ENCODE data around the gene WFDC10B.
"Not testable (repeated sequence)": the region's sequence is repeated elsewhere in the genome, so short reads cannot be mapped to it uniquely, and the experiment has no call there.

Gene WFDC10B

DNA sequence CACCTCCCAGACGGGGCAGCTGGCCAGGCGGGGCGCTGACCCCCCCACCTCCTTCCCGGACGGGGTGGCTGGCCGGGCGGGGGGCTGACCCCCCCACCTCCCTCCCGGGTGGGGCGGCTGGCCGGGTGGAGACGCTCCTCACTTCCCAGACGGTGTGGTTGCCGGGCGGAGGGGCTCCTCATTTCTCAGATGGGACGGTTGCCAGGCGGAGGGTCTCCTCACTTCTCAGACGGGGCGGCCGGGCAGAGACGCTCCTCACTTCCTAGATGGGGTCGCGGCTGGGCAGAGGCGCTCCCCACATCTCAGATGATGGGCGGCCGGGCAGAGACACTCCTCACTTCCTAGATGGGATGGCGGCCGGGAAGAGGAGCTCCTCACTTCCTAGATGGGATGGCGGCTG lies 59.0 kb downstream of the WFDC10B start:
- CTCF ChIA-PET; H3K36me3 ChIP-seq (ENCODE audit: control insufficient read depth in 2 of 2, insufficient read depth in 1 of 2, low read length in 2 of 2); POLR2A ChIA-PET; H3K27ac ChIP-seq (ENCODE audit: extremely low read depth, low read depth, low read length); H3K9me3 ChIP-seq (ENCODE audit: control insufficient read depth, insufficient read depth, low read depth, low read length); H3K4me1 ChIP-seq (ENCODE audit: control insufficient read depth, insufficient read depth, low read length); H3K4me3 ChIP-seq (ENCODE audit: low read depth, low read length): not testable (repeated sequence)

DNA sequence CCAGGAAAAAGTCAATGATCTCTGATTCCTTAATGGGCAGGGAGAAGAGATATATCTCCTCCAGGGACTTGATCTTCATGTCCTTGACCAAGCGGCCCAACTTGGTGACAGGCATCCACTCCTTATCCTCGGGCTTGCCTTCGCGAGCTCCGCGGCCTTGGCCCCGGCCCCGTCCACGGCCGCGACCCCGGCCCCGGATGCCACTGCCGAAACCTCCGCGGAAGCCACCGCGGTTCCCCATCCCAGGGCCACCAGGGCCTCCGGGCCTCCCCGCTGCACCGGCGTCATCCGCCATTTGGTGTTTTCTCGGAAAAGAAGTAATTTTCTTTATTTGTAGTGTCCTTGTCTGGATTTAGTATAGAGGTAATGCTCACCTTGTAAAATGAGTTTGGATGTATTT lies 63.7 kb downstream of the WFDC10B start:
- H3K9me3 ChIP-seq (ENCODE audit: control insufficient read depth, insufficient read depth, low read depth, low read length); H3K4me1 ChIP-seq (ENCODE audit: control insufficient read depth, insufficient read depth, low read length); H3K27ac ChIP-seq (ENCODE audit: extremely low read depth, low read depth, low read length); H3K4me3 ChIP-seq (ENCODE audit: low read depth, low read length); H3K36me3 ChIP-seq (ENCODE audit: control insufficient read depth in 2 of 2, insufficient read depth in 1 of 2, low read length in 2 of 2); POLR2A ChIA-PET: not testable (repeated sequence)
- CTCF ChIA-PET: interaction anchor here (0.7 kb wide), 1 partner anchor 9 kb away, joined by 3 read pairs; no protein-coding TSS in a partner anchor

DNA sequence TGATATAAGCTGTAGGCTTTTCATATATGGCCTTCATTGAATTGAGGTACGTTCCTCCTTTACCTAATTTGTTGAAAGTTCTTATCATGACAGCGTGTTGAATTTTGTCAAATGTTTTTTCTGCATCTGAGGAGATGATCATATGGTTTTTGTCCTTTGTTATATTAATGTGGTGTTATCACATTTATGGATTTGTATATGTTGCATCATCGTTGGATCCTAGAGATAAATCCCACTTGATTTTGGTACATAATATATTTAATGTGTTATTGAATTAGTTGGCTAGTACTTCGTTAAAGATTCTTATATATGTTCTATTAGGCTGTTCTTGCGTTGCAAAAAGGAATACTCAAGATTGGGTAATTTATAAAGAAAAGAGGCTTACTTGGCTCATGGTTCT lies 65.1 kb downstream of the WFDC10B start:
- Histone ChIP-seq H3K4me3 (ENCODE audit: low read depth, low read length) (no peak overlapping the region), H3K27ac (ENCODE audit: extremely low read depth, low read depth, low read length) (no peak overlapping the region), H3K9me3 (ENCODE audit: control insufficient read depth, insufficient read depth, low read depth, low read length) (no peaks in the 10 kb centered on the region), H3K36me3 (ENCODE audit: control insufficient read depth in 2 of 2, insufficient read depth in 1 of 2, low read length in 2 of 2) (no peaks in the 10 kb centered on the region), H3K4me1 (ENCODE audit: control insufficient read depth, insufficient read depth, low read length) (no peaks in the 10 kb centered on the region)
- POLR2A ChIA-PET: no interaction called here
- TF ChIP-seq, protein P1, sequence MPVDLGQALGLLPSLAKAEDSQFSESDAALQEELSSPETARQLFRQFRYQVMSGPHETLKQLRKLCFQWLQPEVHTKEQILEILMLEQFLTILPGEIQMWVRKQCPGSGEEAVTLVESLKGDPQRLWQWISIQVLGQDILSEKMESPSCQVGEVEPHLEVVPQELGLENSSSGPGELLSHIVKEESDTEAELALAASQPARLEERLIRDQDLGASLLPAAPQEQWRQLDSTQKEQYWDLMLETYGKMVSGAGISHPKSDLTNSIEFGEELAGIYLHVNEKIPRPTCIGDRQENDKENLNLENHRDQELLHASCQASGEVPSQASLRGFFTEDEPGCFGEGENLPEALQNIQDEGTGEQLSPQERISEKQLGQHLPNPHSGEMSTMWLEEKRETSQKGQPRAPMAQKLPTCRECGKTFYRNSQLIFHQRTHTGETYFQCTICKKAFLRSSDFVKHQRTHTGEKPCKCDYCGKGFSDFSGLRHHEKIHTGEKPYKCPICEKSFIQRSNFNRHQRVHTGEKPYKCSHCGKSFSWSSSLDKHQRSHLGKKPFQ (tag by site-specific recombination; IDR thresholded peaks at IDR 0.05): no peak
- no peak for TF ChIP-seq ZNF48 (tag by site-specific recombination; IDR thresholded peaks at IDR 0.05)
- no peak for TF ChIP-seq ZNF157 (tag by site-specific recombination; IDR thresholded peaks at IDR 0.05)
- TF ChIP-seq FEZF1 (tag by site-specific recombination; IDR thresholded peaks at IDR 0.05): no peak
- TF ChIP-seq, protein P2, sequence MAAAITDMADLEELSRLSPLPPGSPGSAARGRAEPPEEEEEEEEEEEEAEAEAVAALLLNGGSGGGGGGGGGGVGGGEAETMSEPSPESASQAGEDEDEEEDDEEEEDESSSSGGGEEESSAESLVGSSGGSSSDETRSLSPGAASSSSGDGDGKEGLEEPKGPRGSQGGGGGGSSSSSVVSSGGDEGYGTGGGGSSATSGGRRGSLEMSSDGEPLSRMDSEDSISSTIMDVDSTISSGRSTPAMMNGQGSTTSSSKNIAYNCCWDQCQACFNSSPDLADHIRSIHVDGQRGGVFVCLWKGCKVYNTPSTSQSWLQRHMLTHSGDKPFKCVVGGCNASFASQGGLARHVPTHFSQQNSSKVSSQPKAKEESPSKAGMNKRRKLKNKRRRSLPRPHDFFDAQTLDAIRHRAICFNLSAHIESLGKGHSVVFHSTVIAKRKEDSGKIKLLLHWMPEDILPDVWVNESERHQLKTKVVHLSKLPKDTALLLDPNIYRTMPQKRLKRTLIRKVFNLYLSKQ (tag by site-specific recombination; IDR thresholded peaks at IDR 0.05; ENCODE audit: borderline replicate concordance): no peak
- TF ChIP-seq ZNF146 (tag by site-specific recombination; IDR thresholded peaks at IDR 0.05): no peak
- TF ChIP-seq, protein P3, sequence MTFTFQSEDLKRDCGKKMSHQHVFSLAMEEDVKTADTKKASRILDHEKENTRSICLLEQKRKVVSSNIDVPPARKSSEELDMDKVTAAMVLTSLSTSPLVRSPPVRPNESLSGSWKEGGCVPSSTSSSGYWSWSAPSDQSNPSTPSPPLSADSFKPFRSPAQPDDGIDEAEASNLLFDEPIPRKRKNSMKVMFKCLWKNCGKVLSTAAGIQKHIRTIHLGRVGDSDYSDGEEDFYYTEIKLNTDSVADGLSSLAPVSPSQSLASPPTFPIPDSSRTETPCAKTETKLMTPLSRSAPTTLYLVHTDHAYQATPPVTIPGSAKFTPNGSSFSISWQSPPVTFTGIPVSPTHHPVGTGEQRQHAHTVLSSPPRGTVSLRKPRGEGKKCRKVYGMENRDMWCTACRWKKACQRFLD (tag by site-specific recombination; IDR thresholded peaks at IDR 0.05): no peak
- no peak for TF ChIP-seq ZNF214 (tag by site-specific recombination; IDR thresholded peaks at IDR 0.05; ENCODE audit: borderline replicate concordance)
- TF ChIP-seq, protein P4, sequence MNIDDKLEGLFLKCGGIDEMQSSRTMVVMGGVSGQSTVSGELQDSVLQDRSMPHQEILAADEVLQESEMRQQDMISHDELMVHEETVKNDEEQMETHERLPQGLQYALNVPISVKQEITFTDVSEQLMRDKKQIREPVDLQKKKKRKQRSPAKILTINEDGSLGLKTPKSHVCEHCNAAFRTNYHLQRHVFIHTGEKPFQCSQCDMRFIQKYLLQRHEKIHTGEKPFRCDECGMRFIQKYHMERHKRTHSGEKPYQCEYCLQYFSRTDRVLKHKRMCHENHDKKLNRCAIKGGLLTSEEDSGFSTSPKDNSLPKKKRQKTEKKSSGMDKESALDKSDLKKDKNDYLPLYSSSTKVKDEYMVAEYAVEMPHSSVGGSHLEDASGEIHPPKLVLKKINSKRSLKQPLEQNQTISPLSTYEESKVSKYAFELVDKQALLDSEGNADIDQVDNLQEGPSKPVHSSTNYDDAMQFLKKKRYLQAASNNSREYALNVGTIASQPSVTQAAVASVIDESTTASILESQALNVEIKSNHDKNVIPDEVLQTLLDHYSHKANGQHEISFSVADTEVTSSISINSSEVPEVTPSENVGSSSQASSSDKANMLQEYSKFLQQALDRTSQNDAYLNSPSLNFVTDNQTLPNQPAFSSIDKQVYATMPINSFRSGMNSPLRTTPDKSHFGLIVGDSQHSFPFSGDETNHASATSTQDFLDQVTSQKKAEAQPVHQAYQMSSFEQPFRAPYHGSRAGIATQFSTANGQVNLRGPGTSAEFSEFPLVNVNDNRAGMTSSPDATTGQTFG (tag by site-specific recombination; IDR thresholded peaks at IDR 0.05; ENCODE audit: borderline replicate concordance): no peak
- TF ChIP-seq PRDM1 (tag by site-specific recombination; IDR thresholded peaks at IDR 0.05): no peak
- TF ChIP-seq ZNF239 (tag by site-specific recombination; IDR thresholded peaks at IDR 0.05): no peak
- TF ChIP-seq, protein P5, sequence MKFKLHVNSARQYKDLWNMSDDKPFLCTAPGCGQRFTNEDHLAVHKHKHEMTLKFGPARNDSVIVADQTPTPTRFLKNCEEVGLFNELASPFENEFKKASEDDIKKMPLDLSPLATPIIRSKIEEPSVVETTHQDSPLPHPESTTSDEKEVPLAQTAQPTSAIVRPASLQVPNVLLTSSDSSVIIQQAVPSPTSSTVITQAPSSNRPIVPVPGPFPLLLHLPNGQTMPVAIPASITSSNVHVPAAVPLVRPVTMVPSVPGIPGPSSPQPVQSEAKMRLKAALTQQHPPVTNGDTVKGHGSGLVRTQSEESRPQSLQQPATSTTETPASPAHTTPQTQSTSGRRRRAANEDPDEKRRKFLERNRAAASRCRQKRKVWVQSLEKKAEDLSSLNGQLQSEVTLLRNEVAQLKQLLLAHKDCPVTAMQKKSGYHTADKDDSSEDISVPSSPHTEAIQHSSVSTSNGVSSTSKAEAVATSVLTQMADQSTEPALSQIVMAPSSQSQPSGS (tag by site-specific recombination; IDR thresholded peaks at IDR 0.05; ENCODE audit: low read depth): no peak
- TF ChIP-seq ZNF423 (tag by site-specific recombination; IDR thresholded peaks at IDR 0.05): no peak
- CTCF ChIA-PET: interaction anchor here (2.7 kb wide), 1 partner anchor 10 kb away, joined by 9 read pairs; the partner anchor contains the start of gene WFDC10A
